CD1c-positive myeloid dendritic cell (primary cell): Measurements from ENCODE around the gene FAM174A.
"Not testable (repeated sequence)": the region's sequence is repeated elsewhere in the genome, so short reads cannot be mapped to it uniquely, and the experiment has no call there.

ENCODE experiments used
- DNase-seq: peaks from one replicate; pipeline ENCODE4 v3.0.0-alpha.2; 2016; ENCODE audit errors: extremely low spot score

The FAM174A gene

GRCh38 chr5:100575815-100576214, 40.6 kb downstream of the FAM174A start:
- no peak for DNase-seq

GRCh38 chr5:100576217-100576751, 41.1 kb downstream of the FAM174A start:
- no peak for DNase-seq

GRCh38 chr5:100577506-100577905, 42.3 kb downstream of the FAM174A start:
- DNase-seq = no peak

GRCh38 chr5:100584069-100584468, 48.9 kb downstream of the FAM174A start:
- DNase-seq = no peak

GRCh38 chr5:100584889-100585288, 49.7 kb downstream of the FAM174A start:
- DNase-seq = no peak

GRCh38 chr5:100590867-100591266, 55.7 kb downstream of the FAM174A start:
- DNase-seq = no peak

GRCh38 chr5:100595152-100595811, 60.1 kb downstream of the FAM174A start:
- no peak for DNase-seq

- DNase-seq = no peak
Observed at GRCh38 chr5:100595812-100596173, 60.6 kb downstream of the FAM174A start.

GRCh38 chr5:100598446-100598845, 63.3 kb downstream of the FAM174A start:
- DNase-seq = no peak

- peak; percentile 44 for DNase-seq
Observed at GRCh38 chr5:100600298-100600994, 65.3 kb downstream of the FAM174A start.

- DNase-seq = no peak
Observed at GRCh38 chr5:100603141-100603540, 68.0 kb downstream of the FAM174A start.

- DNase-seq = not testable (repeated sequence)
Observed at GRCh38 chr5:100604021-100604420, 68.8 kb downstream of the FAM174A start.

GRCh38 chr5:100609594-100609993, 74.4 kb downstream of the FAM174A start:
- DNase-seq = no peak

GRCh38 chr5:100614308-100614707, 79.1 kb downstream of the FAM174A start:
- no peak for DNase-seq

GRCh38 chr5:100615362-100615761, 80.2 kb downstream of the FAM174A start:
- peak; percentile 12 for DNase-seq

- DNase-seq = no peak
Observed at GRCh38 chr5:100616291-100616690, 81.1 kb downstream of the FAM174A start.

GRCh38 chr5:100616981-100617380, 81.8 kb downstream of the FAM174A start:
- no peak for DNase-seq

GRCh38 chr5:100623719-100624118, 88.5 kb downstream of the FAM174A start:
- peak; percentile 44 for DNase-seq

GRCh38 chr5:100634937-100635534, 99.9 kb downstream of the FAM174A start:
- DNase-seq = no peak
